WTC11 (cell line): Measurements from ENCODE around the gene SYCE3. TPM values are rescaled to one million over a fixed set of nuclear protein-coding genes. Genes with fewer than 3 reads are reported as not detected.

Source experiments
- ATAC-seq: fragments of 200-7000 bp; cut with Tn5 transposase; 2 replicates; pipeline ENCODE4 v1.10.0; 2021; ENCODE audit warnings: mild to moderate bottlenecking, moderate library complexity
- CTCF ChIA-PET: fragments of 300-600 bp; sonication (Branson Sonifier 250); formaldehyde crosslinking; loops from one replicate; lab custom pipeline; 2021; ENCODE audit warnings: antibody characterized with exemption; lab: Charles Lee
- POLR2A ChIA-PET: fragments of 350-600 bp; sonication (Branson Sonifier 250); formaldehyde crosslinking; loops from one replicate; lab custom pipeline; 2021; ENCODE audit warnings: antibody characterized with exemption; lab: Charles Lee
- DNase-seq: peaks from one replicate; pipeline ENCODE4 v3.0.0; 2021; ENCODE audit warnings: low spot score
- H3K27ac Mint-ChIP-seq: 2 replicates; pipeline ENCODE4 v1.8.0; 2021; ENCODE audit warnings: mixed read lengths
- H3K27me3 Mint-ChIP-seq: 2 replicates; pipeline ENCODE4 v1.8.0; 2021; ENCODE audit warnings: low read depth, mild to moderate bottlenecking, moderate library complexity, mixed read lengths
- H3K36me3 Mint-ChIP-seq: 2 replicates; pipeline ENCODE4 v1.8.0; 2021; ENCODE audit warnings: mixed read lengths
- H3K4me1 Mint-ChIP-seq: 2 replicates; pipeline ENCODE4 v1.8.0; 2022; ENCODE audit warnings: mixed read lengths
- H3K4me3 Mint-ChIP-seq: 2 replicates; pipeline ENCODE4 v1.8.0; 2021; ENCODE audit warnings: mild to moderate bottlenecking, moderate library complexity, mixed read lengths
- H3K9me3 Mint-ChIP-seq: 2 replicates; pipeline ENCODE4 v1.8.0; 2021; ENCODE audit warnings: mixed read lengths
- AFF4 ChIP-seq: sonication (generic); formaldehyde crosslinking; IDR thresholded peaks from 2 replicates; pipeline ENCODE4 v1.8.1; 2023; ENCODE audit warnings: mild to moderate bottlenecking, missing genetic modification reagents, borderline replicate concordance
- FOXK1 ChIP-seq: sonication (generic); formaldehyde crosslinking; IDR thresholded peaks from 2 replicates; pipeline ENCODE4 v1.8.0; 2022; ENCODE audit warnings: mild to moderate bottlenecking, moderate library complexity, missing genetic modification reagents
- FOXP1 ChIP-seq: sonication (generic); formaldehyde crosslinking; IDR thresholded peaks from 2 replicates; pipeline ENCODE4 v1.8.0; 2022; ENCODE audit warnings: missing genetic modification reagents, mild to moderate bottlenecking, moderate library complexity, borderline replicate concordance
- MLX ChIP-seq: sonication (generic); formaldehyde crosslinking; IDR thresholded peaks from 2 replicates; pipeline ENCODE4 v1.8.1; 2023; ENCODE audit warnings: mild to moderate bottlenecking, missing genetic modification reagents, moderate library complexity
- MXD4 ChIP-seq: fragments of 250-450 bp; sonication (Bioruptor Pico); IDR thresholded peaks from 2 replicates; pipeline ENCODE4 v1.8.0; 2021; ENCODE audit warnings: mild to moderate bottlenecking, moderate library complexity, borderline replicate concordance
- NFE2L1 ChIP-seq: sonication (generic); formaldehyde crosslinking; IDR thresholded peaks from 2 replicates; pipeline ENCODE4 v1.8.1; 2023; ENCODE audit warnings: missing genetic modification reagents
- NR3C1 ChIP-seq: sonication (generic); formaldehyde crosslinking; conservative IDR thresholded peaks from 2 replicates; pipeline ENCODE4 v1.8.1; 2023; ENCODE audit warnings: low read depth, mild to moderate bottlenecking, missing genetic modification reagents
- SMAD3 ChIP-seq: sonication (generic); formaldehyde crosslinking; IDR thresholded peaks from 2 replicates; pipeline ENCODE4 v1.8.0; 2022; ENCODE audit warnings: missing genetic modification reagents, mild to moderate bottlenecking, borderline replicate concordance
- TP53 ChIP-seq: sonication (generic); formaldehyde crosslinking; IDR thresholded peaks from 2 replicates; pipeline ENCODE4 v1.8.1; 2023; ENCODE audit warnings: mild to moderate bottlenecking, missing genetic modification reagents
- ZNF416 ChIP-seq: fragments of 250-450 bp; sonication (Bioruptor Pico); IDR thresholded peaks from 2 replicates; pipeline ENCODE4 v1.9.0; 2021; ENCODE audit warnings: mild to moderate bottlenecking, inconsistent platforms
- total RNA-seq: library from RNA; stranded (reverse); gene quantifications from 3 replicates; pipeline ENCODE4 v1.2.3, GENCODE V29; 2021
- TF ChIP-seq, protein P1 (sequence below): sonication (generic); formaldehyde crosslinking; IDR thresholded peaks from 2 replicates; pipeline ENCODE4 v1.8.1; 2023; ENCODE audit warnings: mild to moderate bottlenecking, missing genetic modification reagents
- TF ChIP-seq, protein P2 (sequence below): sonication (generic); formaldehyde crosslinking; IDR thresholded peaks from 2 replicates; pipeline ENCODE4 v1.8.0; 2022; ENCODE audit warnings: missing genetic modification reagents
- TF ChIP-seq, protein P3 (sequence below): fragments of 250-450 bp; sonication (Bioruptor Pico); IDR thresholded peaks from 2 replicates; pipeline ENCODE4 v2.1.2; 2022; ENCODE audit warnings: mild to moderate bottlenecking, moderate library complexity
- TF ChIP-seq, protein P4 (sequence below): sonication (generic); formaldehyde crosslinking; IDR thresholded peaks from 2 replicates; pipeline ENCODE4 v1.8.0; 2022; ENCODE audit warnings: mild to moderate bottlenecking, missing genetic modification reagents

The SYCE3 gene
- total RNA-seq, 1 experiment from 2014 or later = 0.46 TPM

DNA sequence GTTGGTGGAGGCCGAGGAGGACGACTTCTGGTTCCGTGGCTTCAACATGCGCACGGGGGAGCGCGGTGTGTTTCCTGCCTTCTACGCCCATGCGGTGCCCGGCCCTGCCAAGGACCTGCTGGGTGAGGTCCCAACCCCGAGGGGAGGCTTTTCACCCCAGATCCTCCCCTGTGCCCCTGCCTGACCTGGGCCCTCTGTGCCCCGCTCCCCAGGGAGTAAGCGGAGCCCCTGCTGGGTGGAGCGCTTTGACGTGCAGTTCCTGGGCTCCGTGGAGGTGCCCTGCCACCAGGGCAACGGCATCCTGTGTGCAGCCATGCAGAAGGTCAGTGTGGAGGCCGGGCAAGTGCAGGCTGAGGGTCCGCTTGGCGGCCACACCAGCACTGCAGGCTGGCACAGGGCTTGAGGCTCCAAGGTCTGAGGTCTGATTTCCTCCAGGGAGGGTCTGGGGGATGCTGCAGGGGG, 42.9 kb upstream of the SYCE3 start:
- Mint-ChIP-seq H3K27me3 (peaks cover 30% of the 10 kb centered on the region), H3K9me3 (no peaks in the 10 kb centered on the region), H3K4me1 (peaks cover 8% of the 10 kb centered on the region; the same call in 1 of the 2 replicates), H3K36me3 (no peaks in the 10 kb centered on the region), H3K27ac (no peak overlapping the region), H3K4me3 (no peak overlapping the region)
- no peak for ATAC-seq
- ChIA-PET CTCF (interaction anchor here (1.2 to 1.5 kb wide), 2 partner anchors 18 to 94 kb away, joined by 3 to 6 read pairs; no protein-coding TSS in a partner anchor), POLR2A (interaction anchor here (0.6 kb wide), 1 partner anchor 15 kb away, joined by 3 read pairs; no protein-coding TSS in a partner anchor)
- DNase-seq = no peak
- TF ChIP-seq MXD4 = no peak
- TF ChIP-seq, protein P1, sequence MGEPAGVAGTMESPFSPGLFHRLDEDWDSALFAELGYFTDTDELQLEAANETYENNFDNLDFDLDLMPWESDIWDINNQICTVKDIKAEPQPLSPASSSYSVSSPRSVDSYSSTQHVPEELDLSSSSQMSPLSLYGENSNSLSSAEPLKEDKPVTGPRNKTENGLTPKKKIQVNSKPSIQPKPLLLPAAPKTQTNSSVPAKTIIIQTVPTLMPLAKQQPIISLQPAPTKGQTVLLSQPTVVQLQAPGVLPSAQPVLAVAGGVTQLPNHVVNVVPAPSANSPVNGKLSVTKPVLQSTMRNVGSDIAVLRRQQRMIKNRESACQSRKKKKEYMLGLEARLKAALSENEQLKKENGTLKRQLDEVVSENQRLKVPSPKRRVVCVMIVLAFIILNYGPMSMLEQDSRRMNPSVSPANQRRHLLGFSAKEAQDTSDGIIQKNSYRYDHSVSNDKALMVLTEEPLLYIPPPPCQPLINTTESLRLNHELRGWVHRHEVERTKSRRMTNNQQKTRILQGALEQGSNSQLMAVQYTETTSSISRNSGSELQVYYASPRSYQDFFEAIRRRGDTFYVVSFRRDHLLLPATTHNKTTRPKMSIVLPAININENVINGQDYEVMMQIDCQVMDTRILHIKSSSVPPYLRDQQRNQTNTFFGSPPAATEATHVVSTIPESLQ = no peak
- TF ChIP-seq, protein P2, sequence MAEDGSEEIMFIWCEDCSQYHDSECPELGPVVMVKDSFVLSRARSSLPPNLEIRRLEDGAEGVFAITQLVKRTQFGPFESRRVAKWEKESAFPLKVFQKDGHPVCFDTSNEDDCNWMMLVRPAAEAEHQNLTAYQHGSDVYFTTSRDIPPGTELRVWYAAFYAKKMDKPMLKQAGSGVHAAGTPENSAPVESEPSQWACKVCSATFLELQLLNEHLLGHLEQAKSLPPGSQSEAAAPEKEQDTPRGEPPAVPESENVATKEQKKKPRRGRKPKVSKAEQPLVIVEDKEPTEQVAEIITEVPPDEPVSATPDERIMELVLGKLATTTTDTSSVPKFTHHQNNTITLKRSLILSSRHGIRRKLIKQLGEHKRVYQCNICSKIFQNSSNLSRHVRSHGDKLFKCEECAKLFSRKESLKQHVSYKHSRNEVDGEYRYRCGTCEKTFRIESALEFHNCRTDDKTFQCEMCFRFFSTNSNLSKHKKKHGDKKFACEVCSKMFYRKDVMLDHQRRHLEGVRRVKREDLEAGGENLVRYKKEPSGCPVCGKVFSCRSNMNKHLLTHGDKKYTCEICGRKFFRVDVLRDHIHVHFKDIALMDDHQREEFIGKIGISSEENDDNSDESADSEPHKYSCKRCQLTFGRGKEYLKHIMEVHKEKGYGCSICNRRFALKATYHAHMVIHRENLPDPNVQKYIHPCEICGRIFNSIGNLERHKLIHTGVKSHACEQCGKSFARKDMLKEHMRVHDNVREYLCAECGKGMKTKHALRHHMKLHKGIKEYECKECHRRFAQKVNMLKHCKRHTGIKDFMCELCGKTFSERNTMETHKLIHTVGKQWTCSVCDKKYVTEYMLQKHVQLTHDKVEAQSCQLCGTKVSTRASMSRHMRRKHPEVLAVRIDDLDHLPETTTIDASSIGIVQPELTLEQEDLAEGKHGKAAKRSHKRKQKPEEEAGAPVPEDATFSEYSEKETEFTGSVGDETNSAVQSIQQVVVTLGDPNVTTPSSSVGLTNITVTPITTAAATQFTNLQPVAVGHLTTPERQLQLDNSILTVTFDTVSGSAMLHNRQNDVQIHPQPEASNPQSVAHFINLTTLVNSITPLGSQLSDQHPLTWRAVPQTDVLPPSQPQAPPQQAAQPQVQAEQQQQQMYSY (CRISPR knock-in tag) = no peak
- no peak for TF ChIP-seq NR3C1 (CRISPR knock-in tag)
- no peak for TF ChIP-seq NFE2L1 (CRISPR knock-in tag)
- TF ChIP-seq ZNF416 (CRISPR knock-in tag) = no peak

GRCh38 chr22:50605002-50605612, 42.4 kb upstream of the SYCE3 start:
- H3K27ac Mint-ChIP-seq = no peak overlapping the region
- DNase-seq (no peak), ATAC-seq (no peak)
- ChIA-PET POLR2A (no interaction called here), CTCF (interaction anchor here (0.9 to 1.5 kb wide), 3 partner anchors 18 to 95 kb away, joined by 3 to 6 read pairs (median 3); no protein-coding TSS in a partner anchor)
- no peak overlapping the region for H3K4me3 Mint-ChIP-seq
- H3K27me3 Mint-ChIP-seq = peaks cover 30% of the 10 kb centered on the region
- H3K9me3 Mint-ChIP-seq = no peaks in the 10 kb centered on the region
- TF ChIP-seq FOXP1 (CRISPR knock-in tag) = no peak
- no peak for TF ChIP-seq MLX (CRISPR knock-in tag)
- TF ChIP-seq NR3C1 (CRISPR knock-in tag) = no peak
- no peak for TF ChIP-seq FOXK1 (CRISPR knock-in tag)
- TF ChIP-seq, protein P3, sequence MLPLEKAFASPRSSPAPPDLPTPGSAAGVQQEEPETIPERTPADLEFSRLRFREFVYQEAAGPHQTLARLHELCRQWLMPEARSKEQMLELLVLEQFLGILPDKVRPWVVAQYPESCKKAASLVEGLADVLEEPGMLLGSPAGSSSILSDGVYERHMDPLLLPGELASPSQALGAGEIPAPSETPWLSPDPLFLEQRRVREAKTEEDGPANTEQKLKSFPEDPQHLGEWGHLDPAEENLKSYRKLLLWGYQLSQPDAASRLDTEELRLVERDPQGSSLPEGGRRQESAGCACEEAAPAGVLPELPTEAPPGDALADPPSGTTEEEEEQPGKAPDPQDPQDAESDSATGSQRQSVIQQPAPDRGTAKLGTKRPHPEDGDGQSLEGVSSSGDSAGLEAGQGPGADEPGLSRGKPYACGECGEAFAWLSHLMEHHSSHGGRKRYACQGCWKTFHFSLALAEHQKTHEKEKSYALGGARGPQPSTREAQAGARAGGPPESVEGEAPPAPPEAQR (CRISPR knock-in tag) = no peak
- TF ChIP-seq, protein P4, sequence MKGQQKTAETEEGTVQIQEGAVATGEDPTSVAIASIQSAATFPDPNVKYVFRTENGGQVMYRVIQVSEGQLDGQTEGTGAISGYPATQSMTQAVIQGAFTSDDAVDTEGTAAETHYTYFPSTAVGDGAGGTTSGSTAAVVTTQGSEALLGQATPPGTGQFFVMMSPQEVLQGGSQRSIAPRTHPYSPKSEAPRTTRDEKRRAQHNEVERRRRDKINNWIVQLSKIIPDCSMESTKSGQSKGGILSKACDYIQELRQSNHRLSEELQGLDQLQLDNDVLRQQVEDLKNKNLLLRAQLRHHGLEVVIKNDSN (CRISPR knock-in tag) = no peak
- no peak for TF ChIP-seq AFF4 (CRISPR knock-in tag)
- no peak for TF ChIP-seq SMAD3
- no peak for TF ChIP-seq TP53 (CRISPR knock-in tag)
- peaks cover 8% of the 10 kb centered on the region; the same call in 1 of the 2 replicates for H3K4me1 Mint-ChIP-seq
- no peaks in the 10 kb centered on the region for H3K36me3 Mint-ChIP-seq
